ENCODE measurements around the gene XYLT1. TPM values are rescaled to one million over a fixed set of nuclear protein-coding genes. Genes with fewer than 3 reads are reported as not detected.

Gene XYLT1
- polyA plus RNA-seq, 3 donors from 2014 or later, result 0.79 to 6.2 (median 3.3) TPM

- H3K4me3 Mint-ChIP-seq, result no peak overlapping the region
- peaks cover 0 to 2% (median 0%) of the 10 kb centered on the region in 3 donors for H3K27me3 Mint-ChIP-seq (ENCODE audit: low read depth in 3 of 3)
- peak overlapping the region in 1 of 6 donors; percentile 2 for H3K27ac Mint-ChIP-seq
- no peaks in the 10 kb centered on the region for H3K9me3 Mint-ChIP-seq
- peak; percentile 18 to 23 (median 19) for DNase-seq
- H3K4me1 Mint-ChIP-seq, result peaks cover 18 to 19% of the 10 kb centered on the region in 2 donors
- peaks cover 7 to 21% (median 11%) of the 10 kb centered on the region in 3 donors for H3K36me3 Mint-ChIP-seq
Observed at GRCh38 chr16:17211797-17212196, 259.0 kb downstream of the XYLT1 start.

- H3K36me3 Mint-ChIP-seq, result peaks cover 0 to 4% (median 0%) of the 10 kb centered on the region in 3 donors
- H3K9me3 Mint-ChIP-seq, result no peaks in the 10 kb centered on the region
- peak overlapping the region in 1 of 6 donors; percentile 41 for H3K27ac Mint-ChIP-seq
- peaks cover 5 to 21% of the 10 kb centered on the region in 2 donors for H3K4me1 Mint-ChIP-seq
- no peak for DNase-seq
- H3K4me3 Mint-ChIP-seq, result no peak overlapping the region
- H3K27me3 Mint-ChIP-seq (ENCODE audit: low read depth in 3 of 3), result peaks cover 0 to 2% (median 0%) of the 10 kb centered on the region in 3 donors
Observed at GRCh38 chr16:17206712-17207111, 264.0 kb downstream of the XYLT1 start.

- Mint-ChIP-seq H3K27ac (peak overlapping the region in 1 of 6 donors; percentile 17), H3K36me3 (peaks cover 0 to 4% (median 4%) of the 10 kb centered on the region in 3 donors), H3K27me3 (ENCODE audit: low read depth in 3 of 3) (no peaks in the 10 kb centered on the region), H3K9me3 (no peaks in the 10 kb centered on the region), H3K4me1 (peaks cover 5 to 21% of the 10 kb centered on the region in 2 donors), H3K4me3 (no peak overlapping the region)
- no peak for DNase-seq
Observed at GRCh38 chr16:17205279-17206211, 265.2 kb downstream of the XYLT1 start.

- Mint-ChIP-seq H3K27me3 (ENCODE audit: low read depth in 3 of 3) (no peaks in the 10 kb centered on the region), H3K27ac (no peak overlapping the region), H3K4me3 (no peak overlapping the region), H3K36me3 (peaks cover 1 to 10% (median 5%) of the 10 kb centered on the region in 3 donors), H3K4me1 (peaks cover 5 to 21% of the 10 kb centered on the region in 2 donors), H3K9me3 (no peaks in the 10 kb centered on the region)
- no peak for DNase-seq
Observed at GRCh38 chr16:17204644-17205043, 266.1 kb downstream of the XYLT1 start.

- no peaks in the 10 kb centered on the region for H3K9me3 Mint-ChIP-seq
Observed at GRCh38 chr16:17204206-17204605, 266.6 kb downstream of the XYLT1 start.

GRCh38 chr16:17203424-17203823, 267.3 kb downstream of the XYLT1 start:
- Mint-ChIP-seq H3K4me3 (no peak overlapping the region), H3K27me3 (ENCODE audit: low read depth in 3 of 3) (no peaks in the 10 kb centered on the region), H3K9me3 (no peaks in the 10 kb centered on the region), H3K36me3 (peaks cover 10 to 19% (median 12%) of the 10 kb centered on the region in 3 donors), H3K27ac (peak overlapping the region in 2 of 6 donors; percentile 12 to 46), H3K4me1 (peaks cover 3 to 15% of the 10 kb centered on the region in 2 donors)
- no peak for DNase-seq

More at GRCh38 chr16:17204206-17204605, 266.6 kb downstream of the XYLT1 start:
- Mint-ChIP-seq H3K4me3 (no peak overlapping the region), H3K4me1 (peaks cover 5 to 18% of the 10 kb centered on the region in 2 donors), H3K36me3 (peaks cover 6 to 14% (median 10%) of the 10 kb centered on the region in 3 donors), H3K27me3 (ENCODE audit: low read depth in 3 of 3) (no peaks in the 10 kb centered on the region), H3K27ac (no peak overlapping the region)
- DNase-seq, result no peak

GRCh38 chr16:17199135-17199534, 271.6 kb downstream of the XYLT1 start:
- Mint-ChIP-seq H3K4me3 (no peak overlapping the region), H3K27ac (no peak overlapping the region), H3K36me3 (peaks cover 20 to 45% (median 22%) of the 10 kb centered on the region in 3 donors), H3K27me3 (ENCODE audit: low read depth in 3 of 3) (no peaks in the 10 kb centered on the region), H3K9me3 (no peaks in the 10 kb centered on the region), H3K4me1 (peaks cover 12 to 13% of the 10 kb centered on the region in 2 donors)
- DNase-seq, result no peak

GRCh38 chr16:17196526-17196925, 274.2 kb downstream of the XYLT1 start:
- no peak for DNase-seq
- H3K9me3 Mint-ChIP-seq, result no peaks in the 10 kb centered on the region
- no peak overlapping the region for H3K4me3 Mint-ChIP-seq
- no peaks in the 10 kb centered on the region for H3K27me3 Mint-ChIP-seq (ENCODE audit: low read depth in 3 of 3)
- peaks cover 23 to 51% (median 26%) of the 10 kb centered on the region in 3 donors for H3K36me3 Mint-ChIP-seq
- H3K27ac Mint-ChIP-seq, result peak overlapping the region in 1 of 6 donors; percentile 52
- H3K4me1 Mint-ChIP-seq, result peaks cover 6 to 12% of the 10 kb centered on the region in 2 donors

GRCh38 chr16:17194190-17194780, 276.5 kb downstream of the XYLT1 start:
- peak overlapping the region in 2 of 6 donors; percentile 45 to 79 for H3K27ac Mint-ChIP-seq
- H3K9me3 Mint-ChIP-seq, result no peaks in the 10 kb centered on the region
- peaks cover 6 to 12% of the 10 kb centered on the region in 2 donors for H3K4me1 Mint-ChIP-seq
- H3K4me3 Mint-ChIP-seq, result no peak overlapping the region
- DNase-seq, result peak; percentile 37 to 49 (median 47)
- no peaks in the 10 kb centered on the region for H3K27me3 Mint-ChIP-seq (ENCODE audit: low read depth in 3 of 3)
- peaks cover 28 to 50% (median 32%) of the 10 kb centered on the region in 3 donors for H3K36me3 Mint-ChIP-seq

GRCh38 chr16:17193566-17194100, 277.1 kb downstream of the XYLT1 start:
- no peak overlapping the region for H3K4me3 Mint-ChIP-seq
- peaks cover 27 to 49% (median 32%) of the 10 kb centered on the region in 3 donors for H3K36me3 Mint-ChIP-seq
- H3K9me3 Mint-ChIP-seq, result no peaks in the 10 kb centered on the region
- no peak for DNase-seq
- H3K27ac Mint-ChIP-seq, result no peak overlapping the region
- H3K27me3 Mint-ChIP-seq (ENCODE audit: low read depth in 3 of 3), result no peaks in the 10 kb centered on the region
- peaks cover 6 to 12% of the 10 kb centered on the region in 2 donors for H3K4me1 Mint-ChIP-seq

- Mint-ChIP-seq H3K9me3 (no peaks in the 10 kb centered on the region), H3K27me3 (ENCODE audit: low read depth in 3 of 3) (peaks cover 0 to 9% (median 4%) of the 10 kb centered on the region in 3 donors), H3K36me3 (peaks cover 15 to 23% (median 22%) of the 10 kb centered on the region in 3 donors), H3K27ac (no peak overlapping the region), H3K4me3 (no peak overlapping the region), H3K4me1 (peaks cover 2 to 6% of the 10 kb centered on the region in 2 donors)
- DNase-seq, result no peak
Observed at GRCh38 chr16:17184026-17184425, 286.7 kb downstream of the XYLT1 start.

- Mint-ChIP-seq H3K4me1 (peaks cover 12 to 19% of the 10 kb centered on the region in 2 donors), H3K4me3 (no peak overlapping the region), H3K36me3 (peaks cover 5 to 21% (median 18%) of the 10 kb centered on the region in 3 donors), H3K27ac (no peak overlapping the region), H3K27me3 (ENCODE audit: low read depth in 3 of 3) (peaks cover 0 to 10% (median 2%) of the 10 kb centered on the region in 3 donors), H3K9me3 (no peaks in the 10 kb centered on the region)
- no peak for DNase-seq
Observed at GRCh38 chr16:17177959-17178905, 292.5 kb downstream of the XYLT1 start.
